Measurements from ENCODE around the gene TMEM150C. TPM values are rescaled to one million over a fixed set of nuclear protein-coding genes. Genes with fewer than 3 reads are reported as not detected.

Gene TMEM150C
- polyA plus RNA-seq, 1 donor from 2014 or later = 4.9 TPM

DNA sequence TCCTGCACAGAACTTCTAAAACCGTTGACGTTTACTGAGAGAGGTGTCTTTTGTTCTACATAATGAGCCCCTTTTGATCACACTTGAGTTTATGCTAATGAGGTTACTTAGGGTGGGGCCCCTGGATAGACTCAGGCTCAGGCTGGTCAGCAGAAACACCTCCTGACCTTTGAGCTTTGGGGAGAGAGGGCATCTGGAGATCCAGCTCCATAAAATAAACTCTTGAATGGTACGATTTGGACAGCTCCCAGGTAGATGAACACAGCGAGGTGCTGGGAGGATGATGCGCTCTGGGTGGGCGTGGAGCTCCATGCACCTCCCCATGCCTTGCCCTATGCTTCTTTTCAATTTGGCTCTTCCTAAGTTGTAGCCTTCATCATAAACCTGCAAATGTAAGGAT lies 79.4 kb downstream of the TMEM150C start:
- H3K27ac ChIP-seq (ENCODE audit: low read length) = no peak overlapping the region
- H3K27me3 ChIP-seq (ENCODE audit: insufficient read depth, low read depth, low read length) = no peaks in the 10 kb centered on the region
- no peaks in the 10 kb centered on the region for H3K9me3 ChIP-seq (ENCODE audit: low read length)
- H3K36me3 ChIP-seq (ENCODE audit: insufficient read depth, low read length) = no peaks in the 10 kb centered on the region
- no peaks in the 10 kb centered on the region for H3K79me2 ChIP-seq (replicated peaks; ENCODE audit: insufficient read depth, low read length)
- no peaks in the 10 kb centered on the region for H3K9me2 ChIP-seq (ENCODE audit: insufficient read depth, low read length)
- no peaks in the 10 kb centered on the region for H4K20me1 ChIP-seq (ENCODE audit: insufficient read depth)
- H3K9ac ChIP-seq (ENCODE audit: low read length) = no peak overlapping the region
- no peak overlapping the region for H3K4me3 ChIP-seq (ENCODE audit: low read length)
- TF ChIP-seq MXI1 (conservative IDR thresholded peaks at IDR 0.05; ENCODE audit: poor library complexity, severe bottlenecking) (no peak), SMC3 (conservative IDR thresholded peaks at IDR 0.05; ENCODE audit: poor library complexity) (no peak), EP300 (conservative IDR thresholded peaks at IDR 0.05; ENCODE audit: poor library complexity, severe bottlenecking) (no peak), POLR2AphosphoS5 (IDR thresholded peaks at IDR 0.05) (no peak), EZH2 (IDR thresholded peaks at IDR 0.05; ENCODE audit: borderline replicate concordance, insufficient read depth, low read length, poor library complexity, severe bottlenecking) (no peak), TAF1 (IDR thresholded peaks at IDR 0.05; ENCODE audit: low read depth) (no peak), RAD21 (conservative IDR thresholded peaks at IDR 0.05) (no peak)
- TF ChIP-seq, protein P1, sequence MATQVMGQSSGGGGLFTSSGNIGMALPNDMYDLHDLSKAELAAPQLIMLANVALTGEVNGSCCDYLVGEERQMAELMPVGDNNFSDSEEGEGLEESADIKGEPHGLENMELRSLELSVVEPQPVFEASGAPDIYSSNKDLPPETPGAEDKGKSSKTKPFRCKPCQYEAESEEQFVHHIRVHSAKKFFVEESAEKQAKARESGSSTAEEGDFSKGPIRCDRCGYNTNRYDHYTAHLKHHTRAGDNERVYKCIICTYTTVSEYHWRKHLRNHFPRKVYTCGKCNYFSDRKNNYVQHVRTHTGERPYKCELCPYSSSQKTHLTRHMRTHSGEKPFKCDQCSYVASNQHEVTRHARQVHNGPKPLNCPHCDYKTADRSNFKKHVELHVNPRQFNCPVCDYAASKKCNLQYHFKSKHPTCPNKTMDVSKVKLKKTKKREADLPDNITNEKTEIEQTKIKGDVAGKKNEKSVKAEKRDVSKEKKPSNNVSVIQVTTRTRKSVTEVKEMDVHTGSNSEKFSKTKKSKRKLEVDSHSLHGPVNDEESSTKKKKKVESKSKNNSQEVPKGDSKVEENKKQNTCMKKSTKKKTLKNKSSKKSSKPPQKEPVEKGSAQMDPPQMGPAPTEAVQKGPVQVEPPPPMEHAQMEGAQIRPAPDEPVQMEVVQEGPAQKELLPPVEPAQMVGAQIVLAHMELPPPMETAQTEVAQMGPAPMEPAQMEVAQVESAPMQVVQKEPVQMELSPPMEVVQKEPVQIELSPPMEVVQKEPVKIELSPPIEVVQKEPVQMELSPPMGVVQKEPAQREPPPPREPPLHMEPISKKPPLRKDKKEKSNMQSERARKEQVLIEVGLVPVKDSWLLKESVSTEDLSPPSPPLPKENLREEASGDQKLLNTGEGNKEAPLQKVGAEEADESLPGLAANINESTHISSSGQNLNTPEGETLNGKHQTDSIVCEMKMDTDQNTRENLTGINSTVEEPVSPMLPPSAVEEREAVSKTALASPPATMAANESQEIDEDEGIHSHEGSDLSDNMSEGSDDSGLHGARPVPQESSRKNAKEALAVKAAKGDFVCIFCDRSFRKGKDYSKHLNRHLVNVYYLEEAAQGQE (IDR thresholded peaks at IDR 0.05; ENCODE audit: borderline replicate concordance) = no peak
- TF ChIP-seq, protein P2, sequence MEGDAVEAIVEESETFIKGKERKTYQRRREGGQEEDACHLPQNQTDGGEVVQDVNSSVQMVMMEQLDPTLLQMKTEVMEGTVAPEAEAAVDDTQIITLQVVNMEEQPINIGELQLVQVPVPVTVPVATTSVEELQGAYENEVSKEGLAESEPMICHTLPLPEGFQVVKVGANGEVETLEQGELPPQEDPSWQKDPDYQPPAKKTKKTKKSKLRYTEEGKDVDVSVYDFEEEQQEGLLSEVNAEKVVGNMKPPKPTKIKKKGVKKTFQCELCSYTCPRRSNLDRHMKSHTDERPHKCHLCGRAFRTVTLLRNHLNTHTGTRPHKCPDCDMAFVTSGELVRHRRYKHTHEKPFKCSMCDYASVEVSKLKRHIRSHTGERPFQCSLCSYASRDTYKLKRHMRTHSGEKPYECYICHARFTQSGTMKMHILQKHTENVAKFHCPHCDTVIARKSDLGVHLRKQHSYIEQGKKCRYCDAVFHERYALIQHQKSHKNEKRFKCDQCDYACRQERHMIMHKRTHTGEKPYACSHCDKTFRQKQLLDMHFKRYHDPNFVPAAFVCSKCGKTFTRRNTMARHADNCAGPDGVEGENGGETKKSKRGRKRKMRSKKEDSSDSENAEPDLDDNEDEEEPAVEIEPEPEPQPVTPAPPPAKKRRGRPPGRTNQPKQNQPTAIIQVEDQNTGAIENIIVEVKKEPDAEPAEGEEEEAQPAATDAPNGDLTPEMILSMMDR (IDR thresholded peaks at IDR 0.05; ENCODE audit: poor library complexity, severe bottlenecking) = no peak
- no peak overlapping the region for H3K4me2 ChIP-seq (ENCODE audit: low read length)
- H2AFZ ChIP-seq (ENCODE audit: low read depth, low read length) = no peak overlapping the region
- no peaks in the 10 kb centered on the region for H3F3A ChIP-seq (ENCODE audit: insufficient read depth, low read length, poor library complexity, severe bottlenecking)

DNA sequence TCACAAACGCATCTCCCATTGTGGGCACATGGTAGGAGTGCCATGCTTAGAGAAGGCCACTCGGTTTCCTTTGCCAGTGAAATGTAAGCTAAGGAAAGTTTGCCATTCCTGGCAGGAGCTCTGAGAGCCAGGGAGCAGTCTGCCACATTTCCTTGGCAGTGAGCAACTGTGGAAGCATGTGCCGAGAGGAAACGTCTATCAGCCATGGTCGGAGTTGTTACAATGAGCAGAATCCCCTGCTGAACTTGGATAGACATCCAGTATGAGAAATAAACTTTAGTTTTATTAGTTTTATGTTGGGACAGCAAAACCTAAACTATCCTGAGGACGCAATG lies 80.3 kb downstream of the TMEM150C start:
- Histone ChIP-seq H3K9me3 (ENCODE audit: low read length) (no peaks in the 10 kb centered on the region), H3K4me3 (ENCODE audit: low read length) (no peak overlapping the region), H3F3A (ENCODE audit: insufficient read depth, low read length, poor library complexity, severe bottlenecking) (no peaks in the 10 kb centered on the region), H3K9me2 (ENCODE audit: insufficient read depth, low read length) (no peaks in the 10 kb centered on the region), H3K27ac (ENCODE audit: low read length) (no peak overlapping the region), H2AFZ (ENCODE audit: low read depth, low read length) (no peak overlapping the region), H3K79me2 (replicated peaks; ENCODE audit: insufficient read depth, low read length) (no peaks in the 10 kb centered on the region), H3K9ac (ENCODE audit: low read length) (no peak overlapping the region), H4K20me1 (ENCODE audit: insufficient read depth) (no peaks in the 10 kb centered on the region), H3K4me2 (ENCODE audit: low read length) (no peak overlapping the region), H3K27me3 (ENCODE audit: insufficient read depth, low read depth, low read length) (no peaks in the 10 kb centered on the region), H3K36me3 (ENCODE audit: insufficient read depth, low read length) (no peaks in the 10 kb centered on the region)
- TF ChIP-seq EZH2 (IDR thresholded peaks at IDR 0.05; ENCODE audit: borderline replicate concordance, insufficient read depth, low read length, poor library complexity, severe bottlenecking) (no peak), MXI1 (conservative IDR thresholded peaks at IDR 0.05; ENCODE audit: poor library complexity, severe bottlenecking) (no peak), SMC3 (conservative IDR thresholded peaks at IDR 0.05; ENCODE audit: poor library complexity) (no peak)
- TF ChIP-seq, protein P1 (IDR thresholded peaks at IDR 0.05; ENCODE audit: borderline replicate concordance) = no peak

Data from neural cell (in vitro differentiated cells).